ENCODE measurements around the gene DEFB118.
"Not testable (repeated sequence)": the region's sequence is repeated elsewhere in the genome, so short reads cannot be mapped to it uniquely, and the experiment has no call there.

DEFB118 gene

GRCh38 chr20:31368301-31368700, at the start of gene DEFB118:
TSS of gene DEFB118 (plus strand) at chr20:31368601. CDS start at chr20:31368651, 50 bp downstream.
- DNase-seq (ENCODE audit: low read depth), result no peak

GRCh38 chr20:31322504-31322903, 45.9 kb upstream of the DEFB118 start:
- DNase-seq (ENCODE audit: low read depth), result no peak

GRCh38 chr20:31330893-31331292, 37.5 kb upstream of the DEFB118 start:
- no peak for DNase-seq (ENCODE audit: low read depth)

- no peak for DNase-seq (ENCODE audit: low read depth)
Measured at GRCh38 chr20:31341470-31341869, 26.9 kb upstream of the DEFB118 start.

GRCh38 chr20:31355981-31356380, 12.4 kb upstream of the DEFB118 start:
- no peak for DNase-seq (ENCODE audit: low read depth)

GRCh38 chr20:31363295-31363694, 5.1 kb upstream of the DEFB118 start:
- no peak for DNase-seq (ENCODE audit: low read depth)

GRCh38 chr20:31364272-31364671, 4.1 kb upstream of the DEFB118 start:
- not testable (repeated sequence) for DNase-seq (ENCODE audit: low read depth)

- DNase-seq (ENCODE audit: low read depth), result no peak
Measured at GRCh38 chr20:31374346-31374745, 5.9 kb downstream of the DEFB118 start.

GRCh38 chr20:31390490-31390889, 22.1 kb downstream of the DEFB118 start, which contains the start of gene DEFB119:
TSS of gene DEFB119 (minus strand) at chr20:31390590. CDS start at chr20:31390483, 107 bp downstream.
- DNase-seq (ENCODE audit: low read depth), result no peak

GRCh38 chr20:31392836-31393235, 24.4 kb downstream of the DEFB118 start:
- no peak for DNase-seq (ENCODE audit: low read depth)

GRCh38 chr20:31394900-31395299, 26.5 kb downstream of the DEFB118 start:
- DNase-seq (ENCODE audit: low read depth), result no peak

GRCh38 chr20:31403886-31404285, 35.5 kb downstream of the DEFB118 start:
- DNase-seq (ENCODE audit: low read depth), result no peak

- no peak for DNase-seq (ENCODE audit: low read depth)
Measured at GRCh38 chr20:31406115-31406514, 37.7 kb downstream of the DEFB118 start, which contains the start of gene DEFB121. TSS of gene DEFB121 (minus strand) at chr20:31406215. CDS start at chr20:31406152, 63 bp downstream.

GRCh38 chr20:31410011-31410410, 41.6 kb downstream of the DEFB118 start:
- no peak for DNase-seq (ENCODE audit: low read depth)

- no peak for DNase-seq (ENCODE audit: low read depth)
Measured at GRCh38 chr20:31414381-31414780, 46.0 kb downstream of the DEFB118 start.

GRCh38 chr20:31415653-31416052, 47.3 kb downstream of the DEFB118 start:
- DNase-seq (ENCODE audit: low read depth), result no peak

- no peak for DNase-seq (ENCODE audit: low read depth)
Measured at GRCh38 chr20:31418307-31418706, 49.9 kb downstream of the DEFB118 start.
